SK-N-SH (cell line): ENCODE data around the gene IQCN. TPM values are rescaled to one million over a fixed set of nuclear protein-coding genes. Genes with fewer than 3 reads are reported as not detected.
A peak's percentile ranks its signal among the peaks of the same experiment; 100 is the strongest.

ENCODE experiments used
- CTCF ChIA-PET: fragments of 300-600, 350-600 bp; formaldehyde crosslinking; extraction: SDS; loops from one replicate; lab custom pipeline; 2021; lab: Yijun Ruan, JAX
- POLR2A ChIA-PET: fragments of 350-600 bp; sonication (Branson Sonifier 250); formaldehyde crosslinking; extraction: SDS; loops from one replicate; lab custom pipeline; 2020; ENCODE audit warnings: antibody characterized with exemption, inconsistent platforms; lab: Yijun Ruan, JAX
- DNase-seq: peaks from one replicate; pipeline ENCODE4 v3.0.0; 2012
- H2AFZ ChIP-seq: fragments of 200-600 bp; sonication (generic); 2 replicates; pipeline ENCODE4 v1.8.1; 2016; ENCODE audit warnings: antibody characterized with exemption, mild to moderate bottlenecking, low read depth
- H3F3A ChIP-seq: fragments of 200-600 bp; sonication (generic); replicated peaks from 2 replicates; pipeline ENCODE3; 2016; ENCODE audit warnings: antibody characterized with exemption, mild to moderate bottlenecking; ENCODE audit not compliant: insufficient read depth
- H3K27ac ChIP-seq, 2 experiments: fragments of 200-500 bp in 1 of 2; fragments of 200-600 bp in 1 of 2; sonication (Bioruptor generic) in 1 of 2; sonication (generic), shearing (Covaris generic) in 1 of 2; 2 replicates each; pipeline versions ENCODE4 v1.5.1 to v1.6.1; 2014 to 2016; ENCODE audit warnings: low read depth in 2 of 2, inconsistent platforms in 1 of 2, low read length in 1 of 2, mild to moderate bottlenecking in 1 of 2, mixed read lengths in 1 of 2
- H3K27me3 ChIP-seq: fragments of 200-600 bp; sonication (generic), shearing (Covaris generic); 2 replicates; pipeline ENCODE4 v1.6.1; 2016; ENCODE audit warnings: mixed run types; ENCODE audit not compliant: insufficient read depth
- H3K36me3 ChIP-seq, 2 experiments: fragments of 200-500 bp in 1 of 2; fragments of 200-600 bp in 1 of 2; sonication (Bioruptor generic) in 1 of 2; sonication (generic) in 1 of 2; replicated peaks in 1 of 2; 2 replicates each; pipeline versions ENCODE3 to v1.5.1; 2014 to 2016; ENCODE audit warnings: low read length in 1 of 2, mild to moderate bottlenecking in 1 of 2; ENCODE audit not compliant: insufficient read depth in 2 of 2, control insufficient read depth in 1 of 2
- H3K4me1 ChIP-seq, 2 experiments: fragments of 200-500 bp in 1 of 2; fragments of 200-600 bp in 1 of 2; sonication (Bioruptor generic) in 1 of 2; sonication (generic), shearing (Covaris generic) in 1 of 2; 2 replicates each; pipeline versions ENCODE4 v1.5.1 to v1.6.1; 2014 to 2016; ENCODE audit warnings: low read depth in 1 of 2, low read length in 1 of 2, mixed run types in 1 of 2; ENCODE audit not compliant: insufficient read depth in 2 of 2, control insufficient read depth in 1 of 2
- H3K4me2 ChIP-seq: fragments of 200-600 bp; sonication (generic), shearing (Covaris generic); 2 replicates; pipeline ENCODE4 v1.6.1; 2017; ENCODE audit warnings: mixed run types
- H3K4me3 ChIP-seq, 2 experiments: fragments of 200-500 bp in 1 of 2; fragments of 200-600 bp in 1 of 2; sonication (Bioruptor generic) in 1 of 2; sonication (generic), shearing (Covaris generic) in 1 of 2; 2 replicates each; pipeline versions ENCODE4 v1.5.1 to v1.8.1; 2014 to 2016; ENCODE audit warnings: low read depth in 2 of 2, inconsistent platforms in 1 of 2, low read length in 1 of 2, mild to moderate bottlenecking in 1 of 2, mixed read lengths in 1 of 2, moderate library complexity in 1 of 2
- H3K79me2 ChIP-seq: fragments of 200-600 bp; sonication (generic); 2 replicates; pipeline ENCODE4 v1.8.1; 2017; ENCODE audit warnings: mild to moderate bottlenecking; ENCODE audit not compliant: insufficient read depth
- H3K9ac ChIP-seq: fragments of 200-600 bp; sonication (generic); 2 replicates; pipeline ENCODE4 v1.6.1; 2017; ENCODE audit warnings: mixed run types
- H3K9me2 ChIP-seq: fragments of 200-600 bp; sonication (generic); 2 replicates; pipeline ENCODE4 v1.6.1; 2017; ENCODE audit warnings: mixed run types
- H3K9me3 ChIP-seq: fragments of 200-600 bp; sonication (generic); 2 replicates; pipeline ENCODE4 v1.6.1; 2017; ENCODE audit warnings: mixed run types, mild to moderate bottlenecking, moderate library complexity
- H4K20me1 ChIP-seq: fragments of 200-600 bp; sonication (generic); 2 replicates; pipeline ENCODE4 v1.6.1; 2017; ENCODE audit warnings: mild to moderate bottlenecking, mixed run types; ENCODE audit not compliant: insufficient read depth
- CHD2 ChIP-seq: fragments of 150-350 bp; IDR thresholded peaks from 2 replicates; pipeline ENCODE4 v1.6.1; 2018; ENCODE audit warnings: low read length; ENCODE audit not compliant: partially characterized antibody
- ELF1 ChIP-seq: IDR thresholded peaks from 2 replicates; pipeline ENCODE4 v1.4.0; 2012
- EP300 ChIP-seq, 2 experiments: IDR thresholded peaks; 2 replicates each; pipeline versions ENCODE4 v1.4.0 to v1.6.1; 2012; ENCODE audit warnings: borderline replicate concordance in 1 of 2, low read depth in 1 of 2, low read length in 1 of 2
- FOXJ3 ChIP-seq: sonication (generic); formaldehyde crosslinking; IDR thresholded peaks from 2 replicates; pipeline ENCODE4 v1.5.1; 2020; ENCODE audit warnings: mild to moderate bottlenecking, missing genetic modification reagents
- GATA2 ChIP-seq: sonication (generic); formaldehyde crosslinking; IDR thresholded peaks from 2 replicates; pipeline ENCODE4 v1.5.0; 2020; ENCODE audit warnings: mild to moderate bottlenecking, missing genetic modification reagents
- MXI1 ChIP-seq: IDR thresholded peaks from 2 replicates; pipeline ENCODE4 v1.6.1; 2012; ENCODE audit warnings: mild to moderate bottlenecking, low read depth, low read length, improper control_type of control experiment
- NFIC ChIP-seq: IDR thresholded peaks from 2 replicates; pipeline ENCODE4 v1.4.0; 2012; ENCODE audit warnings: borderline replicate concordance
- RAD21 ChIP-seq: IDR thresholded peaks from 2 replicates; pipeline ENCODE4 v1.6.1; 2012; ENCODE audit warnings: mild to moderate bottlenecking, low read length
- RCOR1 ChIP-seq: fragments of 150-350 bp; IDR thresholded peaks from 2 replicates; pipeline ENCODE4 v1.6.1; 2017; ENCODE audit warnings: antibody characterized with exemption, low read length
- RFX5 ChIP-seq: IDR thresholded peaks from 2 replicates; pipeline ENCODE4 v1.6.1; 2012; ENCODE audit warnings: mild to moderate bottlenecking, improper control_type of control experiment, low read length
- SIN3A ChIP-seq: IDR thresholded peaks from 2 replicates; pipeline ENCODE4 v1.6.1; 2012; ENCODE audit warnings: low read depth, mild to moderate bottlenecking, low read length, moderate library complexity, borderline replicate concordance
- SMC3 ChIP-seq: IDR thresholded peaks from 2 replicates; pipeline ENCODE4 v1.6.1; 2012; ENCODE audit warnings: low read depth, low read length, improper control_type of control experiment
- TCF12 ChIP-seq: IDR thresholded peaks from 2 replicates; pipeline ENCODE4 v1.4.0; 2012
- YY1 ChIP-seq: IDR thresholded peaks from 2 replicates; pipeline ENCODE4 v1.4.0; 2012; ENCODE audit warnings: low read depth, mild to moderate bottlenecking
- WGBS: methylation state at CpG from one replicate; pipeline ENCODE4 v1.1.6; 2017; ENCODE audit warnings: low lambda C conversion rate; 5-methylcytosine and 5-hydroxymethylcytosine counted together
- polyA plus RNA-seq, 3 experiments: library from polyadenylated mRNA; depleted of rRNA; stranded (reverse); fragments of >200 nt; gene quantifications; 2 replicates each; pipeline ENCODE4 v1.2.3, GENCODE V29; 2012
- TF ChIP-seq, protein P1 (sequence below): IDR thresholded peaks from 2 replicates; pipeline ENCODE4 v1.4.0; 2012; ENCODE audit warnings: low read depth, borderline replicate concordance
- TF ChIP-seq, protein P2 (sequence below): IDR thresholded peaks from 2 replicates; pipeline ENCODE4 v1.4.0; 2012; ENCODE audit warnings: low read depth, borderline replicate concordance

The IQCN gene
- polyA plus RNA-seq, 1 of the 3 experiments (the other 2 are of a cell fraction) = 2.5 TPM

DNA sequence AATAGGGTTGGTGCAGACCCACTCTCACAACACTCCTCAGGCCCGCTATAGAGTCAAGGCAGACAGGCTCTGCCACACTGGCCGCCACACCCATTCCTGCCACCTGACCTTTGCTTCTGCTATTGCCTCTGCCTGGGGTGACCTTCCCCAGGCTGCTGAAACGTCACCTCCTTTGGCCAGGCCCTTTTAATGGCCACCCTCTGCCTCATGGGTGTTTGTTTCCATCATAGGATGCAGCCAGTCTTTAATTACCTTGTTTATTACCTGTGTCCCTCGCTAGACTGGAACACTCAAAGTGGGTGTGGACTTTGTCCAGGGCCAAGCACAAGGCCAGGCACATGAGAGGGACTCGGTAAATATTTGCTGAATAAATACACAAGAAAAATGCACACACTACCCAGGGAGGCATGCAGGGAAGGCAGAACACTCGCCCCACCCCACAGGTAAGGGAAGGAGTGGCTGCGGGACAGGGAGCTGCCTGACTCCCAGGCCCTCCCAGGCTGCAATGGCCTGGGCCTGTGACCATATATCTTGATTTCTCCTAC lies 45.4 kb upstream of the IQCN start:
- Histone ChIP-seq H3K4me2 (no peak overlapping the region), H3K27me3 (no peaks in the 10 kb centered on the region), H3K36me3 (no peaks in the 10 kb centered on the region), H3K9me2 (no peaks in the 10 kb centered on the region), H3K79me2 (peaks cover 55% of the 10 kb centered on the region), H3F3A (peaks cover 18% of the 10 kb centered on the region), H3K4me3 (no peak overlapping the region), H3K9me3 (no peaks in the 10 kb centered on the region), H3K9ac (no peak overlapping the region), H2AFZ (no peak overlapping the region), H3K27ac (no peak overlapping the region; a peak in 1 of 4 replicates), H4K20me1 (no peaks in the 10 kb centered on the region), H3K4me1 (peaks cover 19 to 32% of the 10 kb centered on the region in 2 experiments; a peak in 3 of 4 replicates)
- ChIA-PET POLR2A (interaction anchor here (3.8 to 4.0 kb wide), 2 partner anchors 39 kb away, joined by 31 to 97 read pairs; partner anchors contain the start of gene JUND), CTCF (interaction anchor here (4.3 kb wide), 1 partner anchor 40 kb away, joined by 123 read pairs; the partner anchor contains the start of gene JUND)
- TF ChIP-seq FOXJ3 (CRISPR knock-in tag) = no peak
- TF ChIP-seq SIN3A = no peak
- TF ChIP-seq RAD21 = no peak
- TF ChIP-seq YY1 = no peak
- TF ChIP-seq SMC3 = no peak
- TF ChIP-seq NFIC = no peak
- TF ChIP-seq MXI1 = no peak
- TF ChIP-seq TCF12 = no peak
- TF ChIP-seq RCOR1 = no peak
- no peak for TF ChIP-seq RFX5
- no peak for TF ChIP-seq CHD2
- TF ChIP-seq EP300 (IDR thresholded peaks at IDR 0.05; ENCODE audit: borderline replicate concordance in 1 of 2, low read depth in 1 of 2, low read length in 1 of 2) = no peak
- TF ChIP-seq, protein P1, sequence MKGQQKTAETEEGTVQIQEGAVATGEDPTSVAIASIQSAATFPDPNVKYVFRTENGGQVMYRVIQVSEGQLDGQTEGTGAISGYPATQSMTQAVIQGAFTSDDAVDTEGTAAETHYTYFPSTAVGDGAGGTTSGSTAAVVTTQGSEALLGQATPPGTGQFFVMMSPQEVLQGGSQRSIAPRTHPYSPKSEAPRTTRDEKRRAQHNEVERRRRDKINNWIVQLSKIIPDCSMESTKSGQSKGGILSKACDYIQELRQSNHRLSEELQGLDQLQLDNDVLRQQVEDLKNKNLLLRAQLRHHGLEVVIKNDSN = no peak
- TF ChIP-seq ELF1 = no peak
- 94% methylated on average over 7 of the region's 7 CpGs for WGBS
- no peak for DNase-seq

DNA sequence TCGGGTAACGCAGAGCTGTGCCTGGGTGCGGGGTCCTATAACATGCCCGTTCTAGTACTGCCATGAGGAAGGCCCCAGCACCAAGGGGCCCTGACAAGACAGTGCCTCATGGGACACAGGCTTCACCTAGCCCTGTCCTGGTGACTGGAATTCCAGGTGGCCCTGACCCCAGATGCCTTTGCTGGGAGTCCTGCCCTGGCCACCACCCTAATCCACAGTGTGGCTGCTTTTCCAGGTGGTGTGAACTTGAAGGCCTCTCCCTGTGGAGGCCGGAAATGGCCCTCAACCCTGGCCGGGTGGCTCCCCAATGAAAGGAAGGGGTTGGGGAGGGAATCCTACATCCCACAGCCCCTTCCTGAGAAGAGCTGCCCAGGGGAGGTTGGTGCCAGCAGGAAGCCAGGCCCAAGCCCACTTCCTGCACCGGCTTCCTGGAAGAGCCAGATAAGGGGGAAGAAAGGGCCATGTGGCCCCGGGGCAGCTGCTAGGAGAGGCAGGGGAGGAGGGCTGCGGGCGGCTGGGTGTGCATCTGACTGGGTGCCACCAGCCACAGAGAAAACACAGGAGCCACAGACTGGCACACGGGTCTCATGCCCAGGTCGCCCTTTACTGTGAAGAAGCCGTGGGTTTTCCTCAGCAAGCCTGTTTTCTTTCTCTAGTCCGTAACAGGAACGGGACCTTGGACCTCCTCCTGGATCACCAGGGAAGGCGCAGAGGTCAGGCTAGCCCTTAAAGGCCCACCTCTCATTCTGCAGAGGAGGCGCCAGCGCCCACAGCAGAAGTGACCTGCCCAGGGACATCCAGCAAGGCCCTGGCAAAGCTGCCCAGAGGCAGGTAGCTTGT lies 43.9 kb upstream of the IQCN start:
- Histone ChIP-seq H3K27me3 (no peaks in the 10 kb centered on the region), H3F3A (peaks cover 11% of the 10 kb centered on the region), H3K36me3 (peaks cover 0 to 10% of the 10 kb centered on the region in 2 experiments), H3K4me1 (peaks cover 9 to 24% of the 10 kb centered on the region in 2 experiments; a peak in 3 of 4 replicates), H2AFZ (no peak overlapping the region), H3K4me2 (no peak overlapping the region), H4K20me1 (no peaks in the 10 kb centered on the region), H3K9me3 (no peaks in the 10 kb centered on the region), H3K27ac (peak overlapping the region in 1 of 2 experiments; percentile 82; a peak in 2 of 4 replicates), H3K4me3 (no peak overlapping the region), H3K9me2 (no peaks in the 10 kb centered on the region), H3K9ac (no peak overlapping the region), H3K79me2 (peaks cover 55% of the 10 kb centered on the region)
- CTCF ChIA-PET = interaction anchor here (0.9 to 9.7 kb wide), 5 partner anchors 13 to 66 kb away, joined by 3 to 103 read pairs (median 5); partner anchors contain the start of gene JUND
- POLR2A ChIA-PET = interaction anchor here (0.7 to 4.0 kb wide), 5 partner anchors 10 to 43 kb away, joined by 3 to 31 read pairs (median 3); partner anchors contain the start of gene JUND
- TF ChIP-seq TCF12 (no peak), GATA2 (CRISPR knock-in tag) (0 out of 2 replicates have a peak, but pooled peaks have one; percentile 40), ELF1 (no peak), FOXJ3 (CRISPR knock-in tag) (0 out of 2 replicates have a peak, but pooled peaks have one; percentile 45)
- TF ChIP-seq, protein P2, sequence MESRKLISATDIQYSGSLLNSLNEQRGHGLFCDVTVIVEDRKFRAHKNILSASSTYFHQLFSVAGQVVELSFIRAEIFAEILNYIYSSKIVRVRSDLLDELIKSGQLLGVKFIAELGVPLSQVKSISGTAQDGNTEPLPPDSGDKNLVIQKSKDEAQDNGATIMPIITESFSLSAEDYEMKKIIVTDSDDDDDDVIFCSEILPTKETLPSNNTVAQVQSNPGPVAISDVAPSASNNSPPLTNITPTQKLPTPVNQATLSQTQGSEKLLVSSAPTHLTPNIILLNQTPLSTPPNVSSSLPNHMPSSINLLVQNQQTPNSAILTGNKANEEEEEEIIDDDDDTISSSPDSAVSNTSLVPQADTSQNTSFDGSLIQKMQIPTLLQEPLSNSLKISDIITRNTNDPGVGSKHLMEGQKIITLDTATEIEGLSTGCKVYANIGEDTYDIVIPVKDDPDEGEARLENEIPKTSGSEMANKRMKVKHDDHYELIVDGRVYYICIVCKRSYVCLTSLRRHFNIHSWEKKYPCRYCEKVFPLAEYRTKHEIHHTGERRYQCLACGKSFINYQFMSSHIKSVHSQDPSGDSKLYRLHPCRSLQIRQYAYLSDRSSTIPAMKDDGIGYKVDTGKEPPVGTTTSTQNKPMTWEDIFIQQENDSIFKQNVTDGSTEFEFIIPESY = no peak
- DNase-seq = peak; percentile 85
- WGBS = 66% methylated on average over 6 of the region's 18 CpGs
